Measurements from ENCODE around the gene THNSL1. TPM values are rescaled to one million over a fixed set of nuclear protein-coding genes. Genes with fewer than 3 reads are reported as not detected.
"Not testable (repeated sequence)": the region's sequence is repeated elsewhere in the genome, so short reads cannot be mapped to it uniquely, and the experiment has no call there.

The THNSL1 gene
- total RNA-seq, 1 donor from 2014 or later: 2.8 TPM

DNA sequence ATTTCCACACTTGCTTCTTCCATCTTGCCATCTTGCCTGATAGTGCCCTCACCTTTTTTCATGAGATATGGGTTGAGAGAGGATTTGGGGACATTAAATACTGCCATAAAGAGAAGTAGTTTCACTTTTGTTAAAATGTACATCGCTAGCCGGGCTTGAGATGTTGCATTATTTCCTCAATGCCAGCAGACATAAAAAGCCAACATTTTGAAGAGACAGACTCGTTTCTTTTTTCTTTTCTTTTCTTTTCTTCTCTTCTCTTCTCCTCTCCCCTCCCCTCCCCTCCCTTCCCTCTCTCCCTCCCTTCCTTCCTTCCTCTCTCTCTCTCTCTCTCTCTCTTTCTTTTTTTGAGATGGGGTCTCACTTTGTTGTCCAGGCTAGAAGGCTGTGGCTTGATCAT is 18.4 kb upstream of the THNSL1 start:
- DNase-seq (ENCODE audit: low read depth in 2 of 2): no peak

DNA sequence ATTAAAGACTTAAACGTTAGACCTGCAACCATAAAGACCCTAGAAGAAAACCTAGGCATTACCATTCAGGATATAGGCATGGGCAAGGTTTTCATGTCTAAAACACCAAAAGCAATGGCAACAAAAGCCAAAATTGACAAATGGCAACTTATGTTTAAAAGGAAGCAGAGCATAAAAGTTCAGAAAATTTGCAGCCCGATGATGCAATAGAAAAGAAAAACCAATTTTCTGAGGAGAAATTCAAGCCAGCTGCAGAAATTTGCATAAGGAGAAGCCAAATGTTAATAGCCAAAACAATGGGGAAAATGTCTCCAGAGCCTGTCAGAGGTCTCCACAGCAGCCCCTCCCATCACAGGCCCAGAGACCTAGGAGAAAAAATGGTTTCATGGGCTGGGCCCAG is 4.8 kb upstream of the THNSL1 start:
- DNase-seq (ENCODE audit: low read depth in 2 of 2): not testable (repeated sequence)

DNA sequence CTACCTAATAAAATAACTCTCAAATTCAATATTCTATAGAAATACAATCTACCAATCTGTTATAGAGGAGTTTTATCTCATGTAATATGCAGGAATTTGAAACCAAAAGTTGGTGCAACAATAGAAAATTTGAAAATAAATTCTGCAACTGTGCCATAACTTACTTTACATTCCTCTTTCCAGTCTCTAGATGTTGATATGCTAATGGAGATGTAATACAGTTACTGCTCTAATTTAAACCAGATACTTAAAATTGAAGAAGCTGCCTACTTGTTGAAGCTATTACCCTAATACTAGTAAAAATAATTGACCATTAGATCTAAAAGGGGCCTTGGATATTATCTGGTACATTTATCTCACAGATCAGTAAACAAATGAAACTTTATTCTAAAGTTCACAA is 1.8 kb upstream of the THNSL1 start:
- DNase-seq (ENCODE audit: low read depth in 2 of 2): no peak

DNA sequence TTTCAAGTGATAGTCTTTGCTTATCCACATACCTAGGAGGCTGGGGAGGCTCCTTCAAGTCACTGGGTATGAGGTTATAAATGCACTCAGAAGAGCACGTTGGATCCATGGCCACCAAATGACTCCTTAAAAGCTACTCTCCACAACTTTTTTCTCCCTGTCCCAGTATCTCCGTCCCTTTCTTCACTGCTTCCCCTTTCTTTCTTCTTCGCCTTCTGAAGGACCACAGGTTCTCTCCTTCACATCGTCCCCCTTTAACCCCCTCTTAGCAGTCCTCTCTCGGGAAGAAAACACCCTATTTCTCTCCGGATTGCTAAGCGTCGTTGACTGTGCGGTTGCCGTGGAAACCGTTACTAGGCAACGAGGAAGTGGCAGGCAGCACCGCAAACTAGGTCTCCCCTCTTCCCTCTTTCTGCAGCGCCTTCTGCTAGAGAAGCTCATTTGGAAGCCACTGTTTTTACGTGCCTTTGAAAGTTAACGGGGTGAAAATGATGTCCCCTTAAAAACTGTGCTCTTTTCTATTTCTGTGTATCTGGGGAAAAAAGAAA is 510 bp upstream of the THNSL1 start, which contains the start of gene ENKUR:
Gene ENKUR (minus strand): TSS at position 331 of the 548 bp plus-strand sequence. CDS start 222 bp downstream, at position 109.
- peak; percentile 90 for DNase-seq (ENCODE audit: low read depth in 2 of 2)

DNA sequence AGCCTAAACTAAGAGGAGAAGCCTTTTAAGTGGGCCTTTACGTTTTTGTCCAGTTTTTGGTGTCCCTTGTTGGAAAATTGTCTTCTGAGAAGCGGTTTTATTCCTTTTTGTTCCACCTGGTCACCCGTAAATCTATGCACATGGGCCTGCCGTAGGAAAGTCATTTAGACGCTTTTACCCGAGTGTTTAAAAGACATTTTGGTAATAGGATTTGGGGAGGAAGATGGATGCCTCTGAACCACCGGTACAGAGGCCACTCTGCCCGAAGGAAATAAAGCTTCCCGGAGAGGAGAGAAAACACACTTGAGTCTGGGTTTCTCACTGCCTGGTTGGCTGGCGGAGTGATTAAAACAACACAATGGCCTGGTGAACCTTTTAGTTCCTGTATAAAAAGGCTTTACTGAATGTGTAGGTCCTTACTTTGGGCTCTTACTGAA is 760 bp downstream of the THNSL1 start:
- DNase-seq (ENCODE audit: low read depth in 2 of 2): peak in 1 of 2 donors; percentile 52

DNA sequence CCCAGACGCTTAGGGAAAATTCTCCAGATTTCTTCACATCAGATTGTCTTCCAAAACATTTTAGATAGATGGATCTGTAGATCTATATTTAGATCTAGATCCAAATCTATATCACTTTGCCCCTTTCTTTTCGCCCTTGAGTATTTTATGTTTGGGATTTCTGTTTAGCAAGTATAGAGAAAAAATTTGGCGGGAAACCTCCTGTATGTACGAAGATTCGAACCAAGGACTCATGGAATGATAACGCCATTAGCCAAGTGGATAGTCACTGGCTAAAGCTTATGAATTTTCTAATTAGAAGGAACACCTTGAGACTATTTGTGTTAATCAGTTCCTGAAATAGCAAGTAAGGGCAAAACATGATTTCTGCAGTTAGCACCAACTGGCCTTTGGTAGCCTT is 1.2 kb downstream of the THNSL1 start:
- no peak for DNase-seq (ENCODE audit: low read depth in 2 of 2)

DNA sequence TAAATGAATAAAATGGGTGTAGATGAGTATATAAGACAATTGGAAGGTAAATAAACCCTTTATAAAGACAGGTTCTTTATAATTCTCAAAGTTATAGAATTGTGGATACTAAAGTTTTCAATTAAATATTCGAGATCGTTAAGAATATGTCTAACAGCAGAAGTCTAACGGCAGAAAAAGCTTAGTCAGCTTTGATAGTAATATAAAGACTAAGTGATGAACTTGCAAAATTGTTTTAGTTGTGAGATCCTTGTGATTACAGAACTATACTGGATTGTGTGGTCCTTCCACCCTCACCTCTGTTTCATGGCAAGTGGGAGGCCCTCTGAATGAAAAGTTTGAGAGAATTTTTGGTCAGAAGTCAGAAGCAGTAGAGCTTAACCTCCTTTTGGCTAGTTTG is 2.3 kb downstream of the THNSL1 start:
- DNase-seq (ENCODE audit: low read depth in 2 of 2): no peak

DNA sequence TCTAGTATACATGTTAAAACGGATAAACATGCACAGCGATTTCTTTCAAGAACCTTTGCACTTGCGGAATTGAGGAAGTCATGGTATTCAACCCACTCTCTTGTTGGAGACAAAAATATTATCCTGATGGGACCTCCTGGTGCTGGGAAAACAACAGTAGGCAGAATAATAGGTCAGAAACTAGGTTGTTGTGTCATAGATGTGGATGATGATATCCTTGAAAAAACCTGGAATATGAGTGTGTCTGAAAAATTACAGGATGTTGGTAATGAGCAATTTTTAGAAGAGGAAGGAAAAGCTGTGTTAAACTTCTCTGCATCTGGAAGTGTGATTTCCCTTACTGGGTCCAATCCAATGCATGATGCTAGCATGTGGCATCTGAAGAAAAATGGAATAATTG is 6.9 kb downstream of the THNSL1 start:
- peak; percentile 92 to 95 for DNase-seq (ENCODE audit: low read depth in 2 of 2)

DNA sequence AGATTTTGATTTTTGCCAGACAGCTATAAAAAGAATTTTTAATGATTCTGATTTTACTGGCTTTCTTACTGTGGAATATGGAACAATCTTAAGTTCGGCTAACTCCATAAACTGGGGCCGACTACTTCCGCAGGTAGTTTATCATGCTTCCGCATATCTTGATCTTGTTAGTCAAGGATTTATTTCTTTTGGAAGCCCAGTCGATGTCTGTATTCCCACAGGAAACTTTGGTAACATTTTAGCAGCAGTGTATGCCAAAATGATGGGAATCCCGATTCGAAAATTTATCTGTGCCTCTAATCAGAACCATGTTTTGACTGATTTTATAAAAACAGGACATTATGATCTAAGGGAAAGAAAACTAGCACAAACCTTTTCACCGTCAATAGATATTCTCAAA is 8.1 kb downstream of the THNSL1 start:
- peak in 1 of 2 donors; percentile 50 for DNase-seq (ENCODE audit: low read depth in 2 of 2)

DNA sequence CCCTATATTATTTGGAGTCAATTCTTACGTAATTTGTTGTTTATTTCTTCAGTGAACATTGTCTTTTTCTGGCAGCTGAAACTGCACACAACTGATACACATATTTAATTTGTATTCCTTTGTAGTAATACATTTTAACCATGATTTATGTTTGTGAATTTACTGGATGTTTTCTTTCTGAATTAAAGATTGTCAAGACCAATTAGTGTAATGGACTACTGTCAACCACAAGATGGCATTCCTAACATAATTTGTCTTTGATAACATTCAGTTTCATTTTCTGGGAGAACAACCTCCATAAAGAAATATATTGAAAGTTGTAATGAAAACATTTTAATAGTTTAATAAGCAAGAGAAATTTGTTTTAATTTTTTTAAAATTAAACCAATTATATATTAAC is 10.1 kb downstream of the THNSL1 start:
- DNase-seq (ENCODE audit: low read depth in 2 of 2): peak in 1 of 2 donors; percentile 48

DNA sequence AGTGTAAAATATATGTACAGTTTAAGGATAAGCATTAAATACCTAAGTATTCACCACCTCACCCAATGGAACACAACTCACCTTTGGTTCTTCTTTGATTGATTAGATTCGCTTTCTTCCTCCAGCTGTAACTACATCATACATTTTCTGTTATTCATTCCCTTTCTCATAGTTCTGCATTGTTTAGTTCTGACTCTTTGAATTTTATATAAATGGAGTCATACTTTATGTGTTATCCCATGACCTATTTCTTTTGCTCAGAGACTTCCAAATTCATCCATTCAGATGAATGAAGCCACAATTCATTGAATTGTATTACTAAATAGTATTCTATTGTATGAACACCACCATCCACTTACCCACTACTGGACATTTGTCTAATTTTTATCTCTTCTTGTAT is 12.3 kb downstream of the THNSL1 start:
- no peak for DNase-seq (ENCODE audit: low read depth in 2 of 2)

DNA sequence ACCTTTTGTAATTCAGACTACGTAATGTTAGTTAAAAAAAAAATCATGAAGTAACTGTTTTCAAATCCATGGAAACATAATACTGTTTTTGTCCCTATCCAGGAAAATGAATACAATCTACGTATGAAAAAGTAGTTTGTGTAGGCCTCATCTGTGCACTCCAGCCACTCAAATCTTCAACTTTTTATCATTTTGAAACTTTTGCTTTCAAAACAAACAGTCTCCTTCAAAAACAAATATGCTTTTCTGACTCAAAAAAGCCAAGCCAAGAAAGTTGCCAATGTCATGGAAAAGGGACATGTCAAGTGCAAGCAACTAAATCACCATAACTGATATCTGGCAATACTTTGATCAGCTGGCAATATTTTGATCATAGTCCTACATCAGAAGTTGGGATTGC is 13.1 kb downstream of the THNSL1 start:
- no peak for DNase-seq (ENCODE audit: low read depth in 2 of 2)

DNA sequence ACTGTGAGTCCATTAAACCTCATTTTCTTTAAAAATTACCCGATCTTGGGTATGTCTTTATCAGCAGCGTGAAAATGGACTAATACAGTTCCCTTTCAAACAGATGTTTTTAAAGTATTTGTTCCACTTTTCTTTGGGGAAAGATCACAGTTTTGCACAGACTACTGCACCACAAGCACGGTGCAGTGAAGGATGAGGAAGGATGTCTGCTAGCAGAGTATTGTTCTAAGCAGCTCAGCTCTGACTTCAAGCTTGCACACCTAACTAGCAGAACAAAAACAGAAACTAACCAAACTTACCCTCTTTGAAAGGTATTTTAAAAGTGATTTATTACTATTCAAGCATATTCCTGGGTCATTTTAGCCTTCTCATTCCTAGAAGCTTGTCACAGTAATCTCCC is 20.0 kb downstream of the THNSL1 start:
- DNase-seq (ENCODE audit: low read depth in 2 of 2): no peak

DNA sequence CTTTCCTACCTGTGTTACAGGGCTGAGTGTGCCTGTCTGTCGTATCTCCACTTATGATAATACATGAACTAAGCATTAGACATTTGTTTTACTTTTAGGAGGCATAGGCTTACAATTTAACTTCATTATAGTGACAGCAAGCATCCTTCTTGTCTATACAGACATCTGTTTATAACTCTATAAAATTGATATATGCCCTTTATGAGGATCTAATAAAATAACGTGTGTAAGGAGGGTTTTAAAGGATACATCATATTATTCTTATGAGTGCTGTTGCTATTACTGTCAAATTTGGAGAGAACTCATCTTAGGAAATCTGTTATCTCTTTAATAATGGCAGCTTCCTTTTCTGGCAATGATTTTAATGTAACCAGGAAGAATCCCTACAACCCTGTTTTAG is 21.9 kb downstream of the THNSL1 start:
- no peak for DNase-seq (ENCODE audit: low read depth in 2 of 2)

DNA sequence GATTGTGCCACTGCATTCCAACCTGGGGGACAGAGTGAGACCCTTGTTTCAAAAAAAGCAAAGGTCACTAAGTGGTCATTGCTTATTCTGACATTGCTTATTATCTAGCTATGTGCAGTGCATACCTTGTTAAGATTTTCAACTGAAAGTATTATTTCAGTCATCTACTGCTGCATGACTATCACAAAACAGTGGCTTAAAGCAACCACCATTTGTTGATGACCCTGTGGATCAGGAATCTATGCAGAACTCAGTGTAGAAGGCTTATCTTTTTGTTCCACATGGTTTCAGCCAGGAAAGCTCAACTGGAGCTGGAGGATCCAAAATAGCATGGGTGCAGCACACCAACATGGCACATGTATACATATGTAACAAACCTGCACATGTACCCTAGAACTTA is 23.1 kb downstream of the THNSL1 start:
- no peak for DNase-seq (ENCODE audit: low read depth in 2 of 2)

DNA sequence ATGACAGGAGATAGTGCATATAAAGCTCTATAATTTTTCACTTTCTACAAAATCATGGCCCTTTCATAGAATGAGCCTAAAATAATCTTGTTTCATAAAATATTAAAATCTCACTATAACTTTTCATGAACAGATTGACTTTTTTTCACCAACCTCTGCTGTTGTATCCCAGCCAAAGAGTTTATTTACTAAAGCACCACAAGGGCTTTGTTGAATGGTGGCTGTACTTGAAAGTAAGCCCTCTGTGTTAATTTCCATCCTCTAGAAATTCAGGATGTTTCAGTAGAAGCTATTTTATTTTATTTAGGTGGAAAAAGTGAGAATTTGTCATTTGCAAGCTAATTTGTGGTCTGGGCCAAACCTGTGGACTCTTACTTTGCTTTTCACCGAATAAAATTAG is 30.2 kb downstream of the THNSL1 start:
- DNase-seq (ENCODE audit: low read depth in 2 of 2): no peak

DNA sequence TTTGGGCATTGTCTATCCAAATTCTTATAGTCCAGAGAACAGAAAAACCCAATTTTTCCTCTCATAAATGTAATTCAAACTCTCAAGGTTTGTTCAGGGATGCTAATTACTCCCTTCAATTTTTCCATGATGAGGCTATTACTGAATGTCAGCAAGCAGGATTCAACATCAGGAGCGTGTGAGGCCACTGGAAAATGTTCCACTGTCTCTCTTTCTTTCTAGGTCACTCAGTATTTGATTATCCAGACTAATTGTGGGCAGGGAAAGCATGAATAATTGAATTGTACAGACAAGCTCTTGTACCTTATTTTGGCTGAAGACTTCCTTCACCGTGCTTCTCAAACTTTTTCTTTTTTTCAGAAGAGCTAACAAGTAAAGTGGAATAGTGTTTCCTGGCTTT is 30.7 kb downstream of the THNSL1 start:
- no peak for DNase-seq (ENCODE audit: low read depth in 2 of 2)

DNA sequence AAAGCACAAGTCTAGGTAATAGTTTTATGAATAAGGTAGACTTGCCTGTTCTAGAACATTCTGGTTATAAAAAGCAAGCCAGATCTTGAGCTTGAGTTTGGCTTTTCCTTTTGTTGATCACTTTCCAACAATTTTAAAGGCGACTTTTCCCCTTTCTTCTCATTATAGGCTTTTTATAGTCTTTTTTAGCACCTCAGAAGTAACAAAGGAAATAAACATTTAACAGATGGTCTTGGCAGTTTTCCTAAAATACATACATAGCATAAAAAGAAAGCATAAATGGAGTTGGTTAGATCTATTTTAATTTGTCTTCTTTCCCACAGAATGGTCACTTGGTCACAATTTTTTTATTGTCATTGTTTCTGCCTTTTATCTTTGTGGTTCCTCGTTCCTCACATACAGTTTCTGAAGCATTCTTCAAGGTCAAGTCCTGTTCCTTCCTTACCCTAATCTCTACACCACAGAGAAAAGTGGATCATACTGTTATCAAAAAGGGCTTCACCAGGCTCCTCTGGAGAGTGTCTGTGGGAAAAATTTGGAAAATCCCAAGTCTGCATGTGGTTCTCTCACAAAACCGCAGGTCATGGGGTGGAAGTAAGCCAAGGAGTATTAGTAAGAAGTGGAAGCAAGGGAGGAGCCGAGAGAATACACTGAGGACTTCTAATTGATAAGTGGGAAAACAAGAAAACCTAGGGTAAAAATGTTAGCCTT is 31.3 kb downstream of the THNSL1 start:
- no peak for DNase-seq (ENCODE audit: low read depth in 2 of 2)

DNA sequence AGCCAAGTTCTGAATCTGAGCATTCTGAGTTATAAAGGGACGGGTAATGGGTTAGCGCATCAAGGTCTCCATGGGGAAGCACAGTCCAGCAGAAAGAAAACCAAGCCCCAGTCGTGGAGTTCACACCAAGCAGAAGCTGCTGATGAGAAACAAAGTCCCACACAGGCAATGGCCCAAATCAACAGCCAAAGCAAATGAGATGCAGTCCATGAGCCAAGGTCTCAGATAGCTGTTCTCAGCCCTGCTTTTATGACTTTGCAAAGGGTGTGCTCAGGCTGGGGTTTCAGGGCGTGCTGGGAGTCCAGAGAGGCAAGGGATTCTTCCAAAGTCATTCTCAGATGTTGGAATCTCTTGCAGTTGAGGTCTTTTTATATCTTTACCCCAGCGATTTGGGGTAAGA is 32.0 kb downstream of the THNSL1 start:
- DNase-seq (ENCODE audit: low read depth in 2 of 2): no peak

DNA sequence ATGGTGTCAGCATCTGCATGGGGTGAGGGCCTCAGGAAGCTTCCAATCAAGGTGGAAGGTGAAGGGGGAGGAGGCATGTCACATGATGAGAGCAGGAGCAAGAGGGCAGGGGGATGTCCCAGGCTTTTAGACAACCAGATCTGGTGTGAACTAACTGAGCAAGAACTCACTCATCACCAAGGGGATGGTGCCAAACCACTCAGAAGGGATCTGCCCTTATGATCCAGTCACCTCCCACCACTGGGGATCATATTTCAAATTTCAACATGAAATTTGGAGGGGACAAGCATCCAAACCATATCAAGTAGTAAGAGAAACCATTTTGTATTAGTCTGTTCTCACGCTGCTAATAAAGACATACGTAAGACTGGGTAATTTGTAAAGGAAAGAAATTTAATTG is 33.6 kb downstream of the THNSL1 start:
- no peak for DNase-seq (ENCODE audit: low read depth in 2 of 2)

DNA sequence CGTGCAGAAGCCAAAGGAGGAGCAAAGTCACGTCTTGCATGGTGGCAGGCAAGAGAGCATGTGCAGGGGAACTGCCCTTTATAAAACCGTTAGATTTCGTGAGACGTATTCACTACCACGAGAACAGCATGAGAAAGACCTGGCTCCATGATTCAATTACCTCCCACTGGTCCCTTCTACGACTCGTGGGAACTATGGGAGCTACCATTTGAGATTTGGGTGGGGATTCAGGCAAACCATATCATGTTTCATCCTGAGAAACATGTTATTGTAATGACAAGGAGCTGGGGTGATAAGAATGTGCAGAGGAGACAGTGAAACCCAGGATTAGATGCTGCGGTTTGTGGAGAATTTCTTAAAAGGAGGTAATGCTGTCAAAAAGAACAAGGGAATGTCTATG is 34.0 kb downstream of the THNSL1 start:
- DNase-seq (ENCODE audit: low read depth in 2 of 2): no peak

DNA sequence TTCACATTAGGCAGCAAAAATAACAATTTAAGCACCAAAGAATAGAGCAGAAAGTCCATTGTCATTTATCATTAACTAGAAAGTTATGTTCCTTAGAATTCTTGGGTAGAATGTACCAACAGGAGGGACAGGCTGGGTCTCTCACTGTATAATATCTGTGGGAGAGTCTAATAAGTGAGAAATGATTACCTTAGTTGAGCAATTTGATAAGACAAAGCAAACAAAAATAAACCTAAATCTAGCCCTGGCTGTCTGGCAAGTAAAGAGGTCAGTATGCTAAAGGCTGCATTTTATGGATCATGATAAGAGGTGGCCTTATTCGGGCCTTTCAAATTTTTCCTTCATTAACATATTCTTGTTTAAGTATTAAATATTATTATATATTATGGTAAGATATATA is 35.6 kb downstream of the THNSL1 start:
- DNase-seq (ENCODE audit: low read depth in 2 of 2): no peak

DNA sequence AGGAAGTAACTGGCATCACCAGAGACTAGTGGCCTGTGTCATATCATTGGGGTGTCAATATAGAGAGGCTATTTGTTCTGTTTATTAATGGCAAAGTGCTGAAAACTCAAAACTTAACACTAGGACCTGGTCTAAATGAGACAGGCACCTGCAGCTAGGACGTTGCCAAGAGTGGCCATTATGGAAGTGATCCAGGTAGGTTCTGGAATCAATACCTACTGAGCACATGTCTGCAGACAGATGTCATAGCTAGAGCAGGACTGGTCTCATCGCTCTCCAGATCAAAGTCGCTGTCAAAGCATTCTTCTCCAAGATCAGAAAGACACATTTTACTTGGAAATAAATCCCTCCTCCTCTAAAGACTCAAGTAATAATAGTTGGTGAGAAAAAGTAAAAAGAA is 40.3 kb downstream of the THNSL1 start:
- DNase-seq (ENCODE audit: low read depth in 2 of 2): no peak

DNA sequence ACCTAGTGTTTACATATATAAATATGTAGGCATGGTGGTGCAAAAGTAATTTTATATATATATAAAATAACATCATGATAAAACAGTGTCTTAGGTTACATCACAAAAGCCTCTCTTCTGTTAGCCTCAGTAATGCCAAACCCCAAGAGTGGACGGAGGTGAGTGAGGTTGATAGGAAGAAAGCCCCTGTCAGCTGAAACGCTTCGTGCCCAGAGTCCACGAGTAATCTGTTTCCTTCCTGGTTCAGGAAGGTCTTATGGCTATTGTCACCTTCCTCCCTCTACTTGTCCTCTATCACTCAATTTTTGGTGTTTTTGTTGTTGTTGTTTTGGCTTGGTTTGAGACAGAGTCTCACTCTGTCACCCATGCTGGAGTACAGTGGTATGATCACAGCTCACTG is 41.5 kb downstream of the THNSL1 start:
- DNase-seq (ENCODE audit: low read depth in 2 of 2): no peak
